Right atrium auricular region (tissue), 2 donors: ENCODE results near the gene PLCL1. TPM values are rescaled to one million over a fixed set of nuclear protein-coding genes. Genes with fewer than 3 reads are reported as not detected.
"Not testable (repeated sequence)": the region's sequence is repeated elsewhere in the genome, so short reads cannot be mapped to it uniquely, and the experiment has no call there.

Source experiments
- DNase-seq: peaks from one replicate; pipeline ENCODE4 v3.0.0-alpha.2; 2019; ENCODE audit warnings: low spot score
- H3K27ac ChIP-seq, 2 donors: fragments of 200-600 bp; sonication (generic); 1 replicate in 1 of 2; 2 replicates in 1 of 2; pipeline ENCODE4 v1.5.1; 2016 to 2019
- H3K27me3 ChIP-seq, 2 donors: fragments of 200-600 bp; sonication (generic); one replicate each; pipeline versions ENCODE4 v1.5.1 to v1.6.0; 2017 to 2019
- H3K36me3 ChIP-seq: fragments of 200-600 bp; sonication (generic); one replicate; pipeline ENCODE4 v1.5.1; 2016
- H3K4me1 ChIP-seq, 2 donors: fragments of 200-600 bp; sonication (generic); one replicate each; pipeline versions ENCODE4 v1.5.1 to v1.6.0; 2017 to 2019
- H3K4me3 ChIP-seq, 2 donors: fragments of 200-600 bp; sonication (generic); 1 replicate in 1 of 2; 2 replicates in 1 of 2; pipeline ENCODE4 v1.5.1; 2017 to 2019; ENCODE audit warnings: mild to moderate bottlenecking in 1 of 2, moderate library complexity in 1 of 2
- H3K9me3 ChIP-seq, 2 donors: fragments of 200-600 bp; sonication (generic); one replicate each; pipeline ENCODE4 v1.5.1; 2019
- total RNA-seq, 2 donors: library from RNA; depleted of rRNA; stranded (reverse); fragments of >200 nt; gene quantifications; one replicate each; pipeline ENCODE4 v1.1.0, GENCODE V29; 2016
- TF ChIP-seq, protein P1 (sequence below), 2 donors: fragments of 200-600 bp; sonication (generic); IDR thresholded peaks; one replicate each; pipeline ENCODE4 v1.5.1; 2019; ENCODE audit warnings: antibody characterized with exemption in 2 of 2

The PLCL1 gene
- total RNA-seq, 2 donors from 2014 or later: 26.8 to 32.0 TPM

DNA sequence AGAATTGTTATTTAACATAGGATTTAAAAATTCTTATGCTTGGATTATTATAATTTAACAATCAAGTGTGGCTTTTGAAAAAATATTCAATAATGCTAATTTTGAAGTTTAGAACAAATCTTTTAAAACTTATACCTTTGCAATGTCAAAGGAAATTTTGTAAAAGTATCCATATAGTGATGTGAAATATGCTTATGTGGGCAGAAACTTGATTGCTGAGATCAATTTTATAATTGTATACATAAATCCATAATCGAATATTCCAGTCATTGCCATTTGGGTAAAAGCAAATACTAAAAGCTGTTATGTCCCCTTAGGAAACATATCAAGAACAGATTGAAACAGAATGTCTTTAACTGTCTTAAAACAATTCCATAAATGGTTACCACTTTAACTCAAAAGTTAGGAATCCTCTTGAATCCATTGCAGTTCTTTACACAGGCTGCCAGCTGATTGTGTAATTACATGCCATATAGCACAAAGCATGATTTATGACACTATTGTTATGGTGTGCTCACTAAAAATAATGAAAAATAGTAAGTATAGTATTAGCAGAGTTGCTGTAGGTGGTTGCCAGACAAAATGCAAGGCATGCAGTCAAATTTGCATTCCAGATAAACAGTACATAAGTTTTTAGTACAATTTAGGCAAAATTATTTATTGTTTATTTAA lies 24.2 kb downstream of the PLCL1 start:
- no peaks in the 10 kb centered on the region for H3K27me3 ChIP-seq
- no peaks in the 10 kb centered on the region for H3K36me3 ChIP-seq
- DNase-seq: no peak
- no peaks in the 10 kb centered on the region for H3K4me1 ChIP-seq
- H3K9me3 ChIP-seq: no peaks in the 10 kb centered on the region
- H3K4me3 ChIP-seq: no peak overlapping the region
- H3K27ac ChIP-seq: no peak overlapping the region
- TF ChIP-seq, protein P1, sequence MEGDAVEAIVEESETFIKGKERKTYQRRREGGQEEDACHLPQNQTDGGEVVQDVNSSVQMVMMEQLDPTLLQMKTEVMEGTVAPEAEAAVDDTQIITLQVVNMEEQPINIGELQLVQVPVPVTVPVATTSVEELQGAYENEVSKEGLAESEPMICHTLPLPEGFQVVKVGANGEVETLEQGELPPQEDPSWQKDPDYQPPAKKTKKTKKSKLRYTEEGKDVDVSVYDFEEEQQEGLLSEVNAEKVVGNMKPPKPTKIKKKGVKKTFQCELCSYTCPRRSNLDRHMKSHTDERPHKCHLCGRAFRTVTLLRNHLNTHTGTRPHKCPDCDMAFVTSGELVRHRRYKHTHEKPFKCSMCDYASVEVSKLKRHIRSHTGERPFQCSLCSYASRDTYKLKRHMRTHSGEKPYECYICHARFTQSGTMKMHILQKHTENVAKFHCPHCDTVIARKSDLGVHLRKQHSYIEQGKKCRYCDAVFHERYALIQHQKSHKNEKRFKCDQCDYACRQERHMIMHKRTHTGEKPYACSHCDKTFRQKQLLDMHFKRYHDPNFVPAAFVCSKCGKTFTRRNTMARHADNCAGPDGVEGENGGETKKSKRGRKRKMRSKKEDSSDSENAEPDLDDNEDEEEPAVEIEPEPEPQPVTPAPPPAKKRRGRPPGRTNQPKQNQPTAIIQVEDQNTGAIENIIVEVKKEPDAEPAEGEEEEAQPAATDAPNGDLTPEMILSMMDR (IDR thresholded peaks at IDR 0.05): no peak

DNA sequence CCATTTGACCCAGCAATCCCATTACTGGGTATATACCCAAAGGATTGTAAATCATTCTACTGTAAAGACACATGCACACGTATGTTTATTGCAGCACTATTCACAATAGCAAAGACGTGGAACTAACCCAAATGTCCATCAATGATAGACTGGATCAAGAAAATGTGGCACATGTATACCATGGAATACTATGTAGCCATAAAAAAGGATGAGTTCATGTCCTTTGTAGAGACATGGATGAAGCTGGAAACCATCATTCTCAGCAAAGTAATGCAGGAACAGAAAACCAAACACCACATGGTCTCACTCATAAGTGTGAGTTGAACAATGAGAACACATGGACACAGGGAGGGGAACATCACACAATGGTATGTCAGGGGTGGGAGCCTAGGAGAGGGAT lies 30.4 kb downstream of the PLCL1 start:
- H3K4me3 ChIP-seq, H3K27me3 ChIP-seq, H3K27ac ChIP-seq, DNase-seq, H3K36me3 ChIP-seq, H3K9me3 ChIP-seq: not testable (repeated sequence)
- H3K4me1 ChIP-seq: peaks cover 0 to 24% of the 10 kb centered on the region in 2 donors

DNA sequence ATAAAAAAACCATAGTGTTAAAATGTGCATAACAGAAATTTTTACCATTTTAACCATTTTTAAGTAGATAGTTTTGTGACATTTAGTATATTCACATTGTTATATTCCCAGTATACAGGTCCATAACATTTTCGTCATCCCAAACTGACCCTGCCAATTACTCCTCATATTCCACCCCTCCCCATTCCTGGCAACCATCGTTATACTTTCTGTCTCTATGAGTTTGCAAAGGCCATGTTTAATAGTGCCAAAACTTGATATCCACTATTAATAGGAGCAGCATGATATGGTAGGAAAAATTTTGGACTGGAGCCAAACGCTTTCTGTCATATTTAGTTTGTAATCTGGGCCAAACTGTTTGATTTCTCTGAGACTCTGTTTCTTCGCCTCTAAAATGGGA lies 30.9 kb downstream of the PLCL1 start:
- no peak for DNase-seq
- no peaks in the 10 kb centered on the region for H3K9me3 ChIP-seq
- H3K4me1 ChIP-seq: peaks cover 0 to 27% of the 10 kb centered on the region in 2 donors
- no peak overlapping the region for H3K4me3 ChIP-seq
- TF ChIP-seq, protein P1 (IDR thresholded peaks at IDR 0.05): no peak
- no peaks in the 10 kb centered on the region for H3K27me3 ChIP-seq
- no peaks in the 10 kb centered on the region for H3K36me3 ChIP-seq
- H3K27ac ChIP-seq: no peak overlapping the region

DNA sequence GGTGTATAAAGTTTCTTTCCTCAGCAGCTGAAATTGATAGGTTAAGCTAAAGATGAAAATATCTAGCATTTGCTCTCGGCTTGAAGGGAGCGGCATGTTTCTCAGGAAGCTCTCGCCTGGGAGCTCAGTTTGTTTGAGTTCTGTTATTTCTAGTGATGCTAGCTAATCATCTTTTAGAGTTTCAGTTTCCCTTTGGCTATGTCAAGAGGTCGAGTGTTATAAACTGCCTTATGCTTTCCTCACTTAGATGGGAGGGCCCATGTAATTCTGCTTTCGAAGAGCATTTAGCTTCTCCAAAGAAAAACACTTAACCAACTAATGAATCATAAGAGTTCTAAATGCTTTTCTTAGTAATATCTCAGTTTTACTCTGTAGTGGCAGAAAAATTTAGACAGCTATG lies 33.6 kb downstream of the PLCL1 start:
- Histone ChIP-seq H3K27me3 (no peaks in the 10 kb centered on the region), H3K4me1 (peaks cover 0 to 27% of the 10 kb centered on the region in 2 donors), H3K9me3 (no peaks in the 10 kb centered on the region), H3K4me3 (peak overlapping the region in 1 of 2 donors; percentile 26), H3K27ac (peak overlapping the region; percentile 36 to 45), H3K36me3 (no peaks in the 10 kb centered on the region)
- TF ChIP-seq, protein P1 (IDR thresholded peaks at IDR 0.05): no peak
- DNase-seq: no peak

DNA sequence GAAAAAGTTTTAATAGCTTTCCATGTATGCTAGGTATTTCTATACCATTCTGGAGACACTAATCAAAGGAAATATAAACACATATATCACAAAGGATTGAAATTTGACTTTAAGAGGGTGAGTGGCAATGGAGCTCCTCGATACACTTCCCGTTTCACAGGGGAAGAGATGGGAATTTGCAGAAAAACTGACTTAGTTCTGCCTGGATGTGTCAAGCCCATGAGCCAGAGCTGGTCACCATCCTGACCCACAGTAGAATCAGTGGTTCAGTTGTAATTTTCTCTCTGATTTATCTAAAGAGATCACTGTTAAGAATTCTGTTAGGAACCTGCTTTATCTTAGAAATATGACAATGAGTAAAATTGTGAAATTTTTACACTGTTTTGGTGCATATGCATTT lies 34.2 kb downstream of the PLCL1 start:
- no peak for DNase-seq
- peak overlapping the region in 1 of 2 donors; percentile 26 for H3K4me3 ChIP-seq
- H3K27ac ChIP-seq: peak overlapping the region; percentile 36 to 45
- H3K4me1 ChIP-seq: peaks cover 0 to 27% of the 10 kb centered on the region in 2 donors
- no peaks in the 10 kb centered on the region for H3K36me3 ChIP-seq
- no peaks in the 10 kb centered on the region for H3K27me3 ChIP-seq
- no peaks in the 10 kb centered on the region for H3K9me3 ChIP-seq
- TF ChIP-seq, protein P1 (IDR thresholded peaks at IDR 0.05): no peak

DNA sequence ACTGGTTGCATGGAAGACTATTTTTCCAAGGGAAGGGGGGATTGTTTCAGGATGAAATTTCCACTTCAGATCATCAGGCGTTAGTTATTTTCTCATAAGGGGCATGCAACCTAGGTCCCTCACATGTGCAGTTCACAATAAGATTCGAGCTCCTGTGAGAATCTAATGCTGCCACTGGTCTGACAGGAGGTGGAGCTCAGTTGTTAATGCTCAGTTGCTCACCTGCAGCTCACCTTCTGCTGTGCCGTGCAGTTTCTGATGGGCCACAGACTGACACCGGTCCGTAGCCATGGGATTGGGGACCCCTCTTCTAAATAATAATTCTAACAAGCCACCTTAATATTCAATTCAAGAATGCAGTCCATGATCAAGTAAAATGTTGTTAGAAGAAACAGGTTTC lies 34.9 kb downstream of the PLCL1 start:
- no peak overlapping the region for H3K27ac ChIP-seq
- no peak overlapping the region for H3K4me3 ChIP-seq
- H3K4me1 ChIP-seq: peaks cover 0 to 27% of the 10 kb centered on the region in 2 donors

More for the DNA sequence above, 34.9 kb downstream of the PLCL1 start:
- no peaks in the 10 kb centered on the region for H3K36me3 ChIP-seq
- no peaks in the 10 kb centered on the region for H3K9me3 ChIP-seq
- TF ChIP-seq, protein P1 (IDR thresholded peaks at IDR 0.05): no peak
- no peaks in the 10 kb centered on the region for H3K27me3 ChIP-seq
- DNase-seq: no peak
